NT2/D1 (cell line): ENCODE results near the gene MMP13.

ENCODE experiments used
- SUZ12 ChIP-seq: IDR thresholded peaks from 2 replicates; pipeline ENCODE4 v1.6.1; 2011; ENCODE audit not compliant: insufficient read length, insufficient read depth; ENCODE audit errors: extremely low read depth
- YY1 ChIP-seq: IDR thresholded peaks from 2 replicates; pipeline ENCODE4 v1.6.1; 2011; ENCODE audit not compliant: insufficient read length, insufficient read depth
- ZNF274 ChIP-seq: IDR thresholded peaks from 2 replicates; pipeline ENCODE4 v1.6.1; 2011; ENCODE audit warnings: mild to moderate bottlenecking, low read depth, low read length

- TF ChIP-seq YY1, result no peak
- no peak for TF ChIP-seq ZNF274
- no peak for TF ChIP-seq SUZ12
Observed at GRCh38 chr11:102932678-102933077, 22.9 kb downstream of the MMP13 start.
